Medulla oblongata (tissue), 1 donor: ENCODE measurements around the gene UBE2G2.

Experiments
- DNase-seq: peaks from one replicate; pipeline ENCODE4 v3.0.0-alpha.2; 2015; ENCODE audit errors: extremely low spot score

Gene UBE2G2, protein sequence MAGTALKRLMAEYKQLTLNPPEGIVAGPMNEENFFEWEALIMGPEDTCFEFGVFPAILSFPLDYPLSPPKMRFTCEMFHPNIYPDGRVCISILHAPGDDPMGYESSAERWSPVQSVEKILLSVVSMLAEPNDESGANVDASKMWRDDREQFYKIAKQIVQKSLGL

DNA sequence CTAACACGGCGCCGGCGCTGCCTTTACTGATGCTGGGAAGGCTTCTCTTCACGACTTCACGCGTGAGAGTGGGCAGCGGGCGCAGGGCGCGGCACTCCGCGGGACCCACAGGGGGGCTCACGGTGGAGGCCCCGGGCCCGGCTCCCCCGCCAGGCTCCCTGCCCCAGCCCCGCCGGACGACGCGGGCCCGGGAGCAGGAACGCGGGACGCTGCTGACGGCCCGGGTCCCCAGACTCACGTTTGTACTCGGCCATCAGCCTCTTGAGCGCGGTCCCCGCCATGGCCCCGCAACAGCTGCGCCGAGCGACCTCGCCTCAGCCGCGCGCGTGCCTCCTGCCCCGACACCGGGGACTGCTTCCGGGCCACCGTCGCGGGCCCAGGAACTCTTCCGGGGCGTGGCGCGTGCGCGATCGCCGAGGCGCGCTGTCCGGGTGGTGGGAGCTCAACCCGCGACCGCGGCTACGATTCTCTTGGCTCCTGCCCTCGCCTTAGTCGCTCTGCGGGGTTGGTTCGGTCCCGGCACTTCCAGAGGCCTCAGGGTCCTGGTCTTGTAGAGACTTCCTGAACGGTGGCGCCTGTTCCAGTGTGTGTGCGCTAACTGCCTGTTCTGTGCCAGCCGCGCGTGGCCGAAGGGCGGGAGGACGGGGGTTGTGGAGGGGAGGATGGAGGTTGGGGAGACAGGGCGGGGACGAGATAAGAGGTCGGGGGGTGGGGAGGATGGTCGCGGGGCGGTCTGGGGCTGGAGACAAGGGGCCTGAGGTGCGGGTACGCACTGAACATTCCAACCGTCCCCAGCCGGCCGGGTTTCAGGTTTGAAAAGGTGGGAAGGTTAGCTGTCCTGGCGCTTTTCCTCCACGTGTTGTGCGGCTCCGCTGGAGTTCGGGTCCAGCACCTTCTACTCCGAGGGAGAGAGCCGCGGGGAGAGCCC, at the start of gene UBE2G2:
Gene UBE2G2 (minus strand): TSS at position 353 of the 928 bp plus-strand sequence. CDS start 72 bp downstream, at position 281.
- DNase-seq, result peak; percentile 77

DNA sequence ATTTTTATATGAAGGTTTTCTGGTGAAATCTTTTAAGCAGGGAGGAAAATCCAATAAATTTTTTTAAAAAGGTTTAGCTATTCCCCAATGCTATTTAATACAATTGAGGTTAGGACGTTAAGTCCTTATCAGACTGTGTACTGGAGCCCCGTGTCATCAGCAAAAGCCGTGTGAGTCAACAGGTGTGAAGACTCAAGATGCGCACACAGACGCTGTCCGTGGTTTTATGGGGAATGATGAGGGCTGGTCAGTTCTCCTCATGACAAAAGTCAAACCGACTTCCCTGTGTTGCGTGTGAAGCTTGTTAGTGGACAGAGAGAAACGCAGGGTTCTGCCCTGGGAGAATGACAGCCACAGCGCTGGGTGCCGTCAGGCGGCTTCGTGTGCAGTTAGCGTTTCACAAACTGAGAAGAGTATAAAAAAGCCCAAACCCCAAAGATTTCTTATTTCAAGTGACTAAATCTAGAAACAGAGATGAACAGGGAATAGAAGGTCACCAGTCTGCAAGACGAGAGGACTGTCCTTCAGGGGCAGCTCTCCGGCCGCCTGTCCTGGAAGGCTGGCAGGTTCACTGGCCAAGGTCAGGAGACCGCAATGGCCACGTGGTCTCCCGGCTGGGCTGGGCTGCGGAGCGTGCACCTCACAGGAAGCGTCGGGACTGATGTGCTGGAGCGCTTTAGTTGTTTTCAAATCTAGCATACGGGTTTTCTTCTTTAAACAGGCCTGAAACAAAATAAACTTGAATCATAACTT, 49.5 kb upstream of the UBE2G2 start:
- DNase-seq, result no peak

GRCh38 chr21:44850208-44850800, 48.7 kb upstream of the UBE2G2 start:
- DNase-seq, result no peak

DNA sequence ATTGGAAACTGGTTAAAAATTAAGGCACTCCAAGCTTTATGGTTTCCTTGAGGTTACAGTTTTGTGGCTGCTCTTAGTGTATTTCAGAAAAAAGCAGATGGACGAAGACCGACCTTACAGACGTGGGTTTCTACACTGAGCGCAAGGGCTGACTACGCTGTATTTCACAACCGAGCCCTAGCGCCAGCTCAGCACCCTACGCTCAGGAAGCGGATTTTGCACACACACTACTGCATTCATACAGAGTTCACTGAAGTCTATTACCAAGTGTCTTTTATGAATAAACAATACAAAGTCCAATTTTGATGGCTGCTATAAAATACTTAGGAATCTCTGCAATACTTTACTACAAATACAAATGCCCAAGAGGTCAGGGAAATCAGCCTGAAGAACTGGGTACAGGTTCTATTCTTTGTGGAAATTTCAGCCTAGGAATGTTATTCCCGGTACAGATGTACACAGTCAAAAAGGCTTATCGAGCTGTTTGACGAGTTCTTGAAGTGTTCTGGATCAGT, 48.1 kb upstream of the UBE2G2 start:
- no peak for DNase-seq

GRCh38 chr21:44848821-44849521, 47.4 kb upstream of the UBE2G2 start:
- no peak for DNase-seq

- no peak for DNase-seq
Observed at GRCh38 chr21:44847261-44848056, 45.8 kb upstream of the UBE2G2 start.

GRCh38 chr21:44846485-44847260, 45.1 kb upstream of the UBE2G2 start:
- peak; percentile 50 for DNase-seq

GRCh38 chr21:44846224-44846484, 44.5 kb upstream of the UBE2G2 start:
- no peak for DNase-seq

- DNase-seq, result peak; percentile 71
Observed at GRCh38 chr21:44845418-44846223, 44.0 kb upstream of the UBE2G2 start.

DNA sequence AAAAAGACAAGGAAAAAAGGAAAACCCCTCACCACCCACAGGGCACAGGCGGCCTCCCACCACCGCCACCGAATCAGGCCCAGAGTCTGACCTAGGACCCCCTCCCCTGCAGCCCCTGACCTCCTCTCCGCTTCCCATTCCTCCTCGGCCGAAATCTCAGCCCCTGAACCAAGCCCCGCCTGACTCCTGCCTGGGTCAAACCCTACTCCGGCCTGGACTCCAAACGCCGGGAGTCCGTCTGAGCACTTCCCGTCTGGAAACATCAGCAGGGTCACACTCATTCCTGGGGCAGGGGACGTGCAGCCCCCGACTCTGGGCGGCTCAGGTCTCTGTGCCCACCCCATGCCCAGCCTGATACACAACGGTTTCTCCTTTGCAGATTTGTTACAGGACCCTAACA, 42.6 kb upstream of the UBE2G2 start:
- DNase-seq, result no peak

- DNase-seq, result no peak
Observed at GRCh38 chr21:44842721-44843445, 41.3 kb upstream of the UBE2G2 start.

- no peak for DNase-seq
Observed at GRCh38 chr21:44842087-44842486, 40.5 kb upstream of the UBE2G2 start.

GRCh38 chr21:44840771-44841170, 39.2 kb upstream of the UBE2G2 start:
- no peak for DNase-seq

DNA sequence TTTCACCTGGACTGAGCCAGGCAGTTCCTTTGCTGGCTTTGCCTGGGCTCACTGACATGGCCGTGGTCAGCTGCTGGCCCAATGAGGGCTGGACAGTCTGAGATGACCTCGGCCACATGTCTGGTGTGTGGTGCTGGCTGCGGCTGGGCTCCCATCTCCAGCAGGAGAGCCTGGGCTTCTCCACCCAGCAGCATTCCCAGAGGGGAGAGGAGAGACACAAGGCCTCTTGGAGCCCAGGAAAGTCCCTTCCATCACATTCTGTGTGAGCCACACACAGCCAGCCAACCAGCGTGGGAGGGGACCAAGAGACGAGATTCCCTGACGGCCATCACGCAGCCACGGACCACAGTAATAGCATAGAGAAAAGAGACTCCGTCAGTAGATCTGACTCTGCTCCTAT, 37.3 kb upstream of the UBE2G2 start:
- no peak for DNase-seq

- no peak for DNase-seq
Observed at GRCh38 chr21:44838039-44838895, 36.6 kb upstream of the UBE2G2 start.

DNA sequence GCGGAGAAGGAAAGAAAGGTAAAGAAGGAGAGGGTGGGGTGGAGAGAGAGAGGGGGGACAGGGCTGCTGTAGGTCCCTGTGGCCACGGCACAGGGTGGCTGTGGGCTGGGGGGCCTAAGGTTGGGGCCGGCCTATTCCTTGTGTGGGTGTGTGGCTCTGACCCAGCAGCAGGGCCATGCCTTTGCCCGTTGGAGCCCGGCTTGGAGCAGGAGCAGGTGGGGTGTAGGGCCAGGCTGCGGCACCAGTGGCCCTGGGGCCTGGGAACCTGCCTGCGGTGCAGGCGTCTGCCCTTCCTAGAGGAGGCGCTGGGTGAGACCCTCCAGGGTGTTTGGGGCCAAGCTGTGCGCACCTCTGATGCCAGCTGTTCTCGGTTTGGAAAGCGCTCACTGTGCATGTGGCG, 35.9 kb upstream of the UBE2G2 start:
- DNase-seq, result no peak
